IMR-90 (cell line): ENCODE results near the gene GCK.

Source experiments
- BHLHE40 ChIP-seq: fragments of 150-350 bp; IDR thresholded peaks from 2 replicates; pipeline ENCODE4 v1.6.1; 2016; ENCODE audit warnings: mild to moderate bottlenecking, low read depth, low read length
- CEBPB ChIP-seq: IDR thresholded peaks from 2 replicates; pipeline ENCODE4 v1.6.1; 2012; ENCODE audit warnings: low read depth, low read length, improper control_type of control experiment
- CHD1 ChIP-seq: IDR thresholded peaks from 2 replicates; pipeline ENCODE4 v1.6.1; 2012; ENCODE audit warnings: low read depth, low read length, improper control_type of control experiment
- CTCF ChIP-seq: conservative IDR thresholded peaks from 2 replicates; pipeline ENCODE4 v1.5.1; 2012; ENCODE audit warnings: mild to moderate bottlenecking, low read depth, low read length, improper control_type of control experiment
- FOS ChIP-seq: fragments of 150-350 bp; IDR thresholded peaks from 2 replicates; pipeline ENCODE4 v1.6.1; 2016; ENCODE audit warnings: low read depth, low read length
- MAFK ChIP-seq: IDR thresholded peaks from 2 replicates; pipeline ENCODE4 v1.6.1; 2012; ENCODE audit warnings: low read depth, low read length, improper control_type of control experiment
- POLR2A ChIP-seq: IDR thresholded peaks from 2 replicates; pipeline ENCODE4 v1.6.1; 2012; ENCODE audit warnings: mild to moderate bottlenecking, low read depth, low read length
- RAD21 ChIP-seq: IDR thresholded peaks from 2 replicates; pipeline ENCODE4 v1.6.1; 2012; ENCODE audit warnings: low read length, improper control_type of control experiment
- RFX5 ChIP-seq: IDR thresholded peaks from 2 replicates; pipeline ENCODE4 v1.8.0; 2012; ENCODE audit warnings: low read depth, mild to moderate bottlenecking, low read length, moderate library complexity
- SMC3 ChIP-seq: fragments of 150-350 bp; IDR thresholded peaks from 2 replicates; pipeline ENCODE4 v1.6.1; 2016; ENCODE audit warnings: low read depth, mild to moderate bottlenecking, antibody characterized with exemption, low read length, moderate library complexity
- TF ChIP-seq, protein P1 (sequence below): fragments of 150-350 bp; IDR thresholded peaks from 2 replicates; pipeline ENCODE4 v1.6.1; 2017; ENCODE audit warnings: mild to moderate bottlenecking, antibody characterized with exemption, low read length, low read depth

GRCh38 chr7:44152971-44153947 lies 36.0 kb downstream of the GCK start:
- TF ChIP-seq CHD1 = no peak
- TF ChIP-seq POLR2A = no peak
- TF ChIP-seq CTCF = no peak
- TF ChIP-seq, protein P1, sequence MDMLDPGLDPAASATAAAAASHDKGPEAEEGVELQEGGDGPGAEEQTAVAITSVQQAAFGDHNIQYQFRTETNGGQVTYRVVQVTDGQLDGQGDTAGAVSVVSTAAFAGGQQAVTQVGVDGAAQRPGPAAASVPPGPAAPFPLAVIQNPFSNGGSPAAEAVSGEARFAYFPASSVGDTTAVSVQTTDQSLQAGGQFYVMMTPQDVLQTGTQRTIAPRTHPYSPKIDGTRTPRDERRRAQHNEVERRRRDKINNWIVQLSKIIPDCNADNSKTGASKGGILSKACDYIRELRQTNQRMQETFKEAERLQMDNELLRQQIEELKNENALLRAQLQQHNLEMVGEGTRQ = no peak
- no peak for TF ChIP-seq RAD21
- TF ChIP-seq BHLHE40 = no peak
- no peak for TF ChIP-seq CEBPB
- TF ChIP-seq MAFK = no peak
- TF ChIP-seq RFX5 = no peak
- TF ChIP-seq SMC3 = no peak
- TF ChIP-seq FOS = no peak
